Measurements from ENCODE around the gene XIRP2.

DNA sequence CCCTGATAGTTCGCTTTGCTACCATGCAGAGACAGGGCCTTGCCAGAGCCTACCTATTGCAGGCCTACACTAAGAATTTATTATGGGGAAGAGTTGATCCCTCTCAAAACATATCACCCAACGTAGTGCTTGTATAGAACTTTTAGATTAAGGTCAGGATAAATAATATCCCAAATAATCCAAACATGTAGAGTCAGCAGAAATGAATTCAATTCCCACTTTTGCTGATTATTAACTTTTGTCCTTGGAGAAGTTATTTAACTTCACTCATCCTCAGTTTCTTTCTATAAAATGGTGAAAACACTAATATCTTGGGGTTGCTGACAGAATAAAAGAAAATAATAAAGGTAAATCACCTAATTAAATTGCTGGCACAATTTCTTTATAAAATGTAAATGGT, 294.1 kb downstream of the XIRP2 start:
- TF ChIP-seq, protein P1, sequence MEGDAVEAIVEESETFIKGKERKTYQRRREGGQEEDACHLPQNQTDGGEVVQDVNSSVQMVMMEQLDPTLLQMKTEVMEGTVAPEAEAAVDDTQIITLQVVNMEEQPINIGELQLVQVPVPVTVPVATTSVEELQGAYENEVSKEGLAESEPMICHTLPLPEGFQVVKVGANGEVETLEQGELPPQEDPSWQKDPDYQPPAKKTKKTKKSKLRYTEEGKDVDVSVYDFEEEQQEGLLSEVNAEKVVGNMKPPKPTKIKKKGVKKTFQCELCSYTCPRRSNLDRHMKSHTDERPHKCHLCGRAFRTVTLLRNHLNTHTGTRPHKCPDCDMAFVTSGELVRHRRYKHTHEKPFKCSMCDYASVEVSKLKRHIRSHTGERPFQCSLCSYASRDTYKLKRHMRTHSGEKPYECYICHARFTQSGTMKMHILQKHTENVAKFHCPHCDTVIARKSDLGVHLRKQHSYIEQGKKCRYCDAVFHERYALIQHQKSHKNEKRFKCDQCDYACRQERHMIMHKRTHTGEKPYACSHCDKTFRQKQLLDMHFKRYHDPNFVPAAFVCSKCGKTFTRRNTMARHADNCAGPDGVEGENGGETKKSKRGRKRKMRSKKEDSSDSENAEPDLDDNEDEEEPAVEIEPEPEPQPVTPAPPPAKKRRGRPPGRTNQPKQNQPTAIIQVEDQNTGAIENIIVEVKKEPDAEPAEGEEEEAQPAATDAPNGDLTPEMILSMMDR (conservative IDR thresholded peaks at IDR 0.05 in 1 of 2, IDR thresholded peaks at IDR 0.05 in 1 of 2; ENCODE audit: extremely low read depth in 1 of 2, insufficient read depth in 1 of 2, low read depth in 1 of 2, low read length in 2 of 2), result no peak
- TF ChIP-seq EZH2 (IDR thresholded peaks at IDR 0.05; ENCODE audit: borderline replicate concordance, low read length), result no peak
